ACC112 (cell line): Measurements from ENCODE around the gene CIROP.

Experiments
- H2AFZ ChIP-seq: fragments of 200-600 bp; sonication (generic); one replicate; pipeline ENCODE4 v1.6.0; 2017; ENCODE audit warnings: antibody characterized with exemption, low read length; ENCODE audit not compliant: unreplicated experiment
- H3K27ac ChIP-seq: fragments of 200-600 bp; sonication (generic); 2 replicates; pipeline ENCODE4 v1.5.1; 2014; ENCODE audit warnings: low read depth, mild to moderate bottlenecking, antibody characterized with exemption, low read length, moderate library complexity
- H3K27me3 ChIP-seq: fragments of 200-600 bp; sonication (generic); 2 replicates; pipeline ENCODE4 v1.6.1; 2014; ENCODE audit warnings: mild to moderate bottlenecking, antibody characterized with exemption, low read length, moderate library complexity, mixed read lengths; ENCODE audit not compliant: insufficient read depth
- H3K36me3 ChIP-seq: fragments of 200-600 bp; sonication (generic); 2 replicates; pipeline ENCODE4 v1.6.1; 2016; ENCODE audit warnings: mild to moderate bottlenecking, antibody characterized with exemption, low read length, moderate library complexity, mixed read lengths; ENCODE audit not compliant: insufficient read depth
- H3K4me1 ChIP-seq: fragments of 200-600 bp; sonication (generic); one replicate; pipeline ENCODE4 v1.6.1; 2016; ENCODE audit warnings: low read length, mixed read lengths; ENCODE audit not compliant: insufficient read depth, unreplicated experiment, control insufficient read depth
- H3K4me3 ChIP-seq: fragments of 200-600 bp; sonication (generic); 2 replicates; pipeline ENCODE4 v1.5.1; 2014; ENCODE audit warnings: mild to moderate bottlenecking, low read depth, low read length
- H3K79me2 ChIP-seq: fragments of 200-600 bp; sonication (generic); one replicate; pipeline ENCODE4 v1.6.0; 2016; ENCODE audit warnings: low read length; ENCODE audit not compliant: control insufficient read depth, unreplicated experiment, insufficient read depth

Gene CIROP

DNA sequence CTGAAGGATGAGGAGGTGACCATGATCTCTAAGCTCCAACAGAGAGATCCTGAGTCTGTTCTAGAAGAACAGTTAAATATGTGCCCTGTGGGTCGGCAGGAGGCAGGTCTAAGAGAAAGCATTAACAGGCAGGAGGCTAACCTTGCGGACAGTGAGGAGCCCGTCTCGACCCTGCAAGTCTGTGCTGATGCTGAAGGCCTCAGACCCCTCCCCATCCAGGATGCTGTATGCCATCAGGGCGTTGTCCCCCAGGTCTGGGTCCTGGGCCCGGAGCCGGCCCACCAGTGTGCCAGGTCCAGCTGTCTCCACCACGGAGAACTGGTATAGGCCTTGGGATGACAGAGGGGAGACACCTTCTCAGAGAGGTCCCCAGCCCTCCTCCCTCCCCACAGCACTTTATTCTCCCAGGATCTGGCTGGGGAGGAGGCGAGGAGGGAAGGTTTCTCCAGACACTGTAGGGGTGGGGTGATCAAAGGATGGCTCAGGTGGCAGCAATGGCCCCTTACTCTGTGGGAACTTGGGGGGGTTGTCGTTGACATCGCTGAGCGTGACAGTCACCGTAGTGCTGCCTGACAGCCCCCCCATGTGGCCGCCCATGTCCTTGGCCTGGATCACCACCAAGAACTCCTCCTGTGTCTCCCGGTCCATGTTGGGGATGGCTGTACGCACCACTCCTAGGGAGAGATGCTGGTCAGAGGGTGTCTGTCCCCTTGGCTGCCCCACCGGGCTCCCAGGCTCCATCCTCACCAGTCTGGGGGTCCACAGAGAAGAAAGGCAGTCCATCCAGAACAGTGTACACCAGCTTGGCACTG lies 50.6 kb downstream of the CIROP start:
- H3K36me3 ChIP-seq: no peaks in the 10 kb centered on the region
- no peaks in the 10 kb centered on the region for H3K79me2 ChIP-seq
- no peak overlapping the region for H3K4me3 ChIP-seq
- H2AFZ ChIP-seq: no peak overlapping the region
- peaks cover 8% of the 10 kb centered on the region for H3K4me1 ChIP-seq
- no peak overlapping the region for H3K27ac ChIP-seq
- H3K27me3 ChIP-seq: no peaks in the 10 kb centered on the region

DNA sequence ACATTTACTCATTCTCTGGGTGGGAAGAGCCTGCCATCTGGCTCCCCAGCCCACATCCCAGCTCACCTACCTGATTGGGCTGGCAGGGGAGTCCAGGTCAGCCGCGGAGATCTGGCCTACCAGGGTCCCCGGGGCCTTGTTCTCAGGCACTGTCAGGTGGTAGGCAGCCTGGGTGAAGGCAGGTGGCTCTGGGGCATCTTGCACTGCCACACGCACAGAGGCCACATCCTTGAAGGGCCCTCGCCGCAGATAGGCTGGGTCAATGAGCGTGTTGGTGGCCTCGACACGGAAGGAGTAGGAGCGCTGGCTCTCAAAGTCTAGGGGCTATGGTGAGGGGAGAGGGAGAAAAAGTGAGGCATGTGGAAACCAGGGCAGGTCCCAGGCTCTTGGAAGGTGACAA lies 51.4 kb downstream of the CIROP start:
- H3K27ac ChIP-seq: no peak overlapping the region
- H3K27me3 ChIP-seq: no peaks in the 10 kb centered on the region
- peaks cover 8% of the 10 kb centered on the region for H3K4me1 ChIP-seq
- H3K4me3 ChIP-seq: no peak overlapping the region
- no peaks in the 10 kb centered on the region for H3K79me2 ChIP-seq
- H2AFZ ChIP-seq: no peak overlapping the region
- H3K36me3 ChIP-seq: no peaks in the 10 kb centered on the region

DNA sequence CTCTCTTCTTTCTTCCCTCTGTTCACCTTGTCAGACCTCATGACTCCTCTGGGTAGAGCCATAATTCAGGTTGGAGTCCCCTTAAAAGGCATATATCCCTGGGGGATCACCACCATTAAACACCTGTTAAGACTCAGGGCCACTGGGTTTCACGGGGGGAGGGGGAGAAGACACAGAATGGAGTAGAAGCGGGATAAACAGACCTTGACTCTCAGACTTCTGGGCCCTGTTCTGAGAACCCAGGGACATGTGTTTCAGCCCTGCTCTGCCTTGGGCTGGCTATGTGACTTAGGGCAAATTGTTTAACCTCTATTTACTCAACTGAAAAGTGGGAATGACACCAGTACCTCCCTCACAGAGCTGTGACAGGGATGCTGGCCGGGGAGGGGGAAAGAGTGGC lies 52.1 kb downstream of the CIROP start:
- no peak overlapping the region for H3K27ac ChIP-seq
- no peak overlapping the region for H2AFZ ChIP-seq
- H3K4me3 ChIP-seq: no peak overlapping the region
- H3K27me3 ChIP-seq: no peaks in the 10 kb centered on the region
- H3K36me3 ChIP-seq: no peaks in the 10 kb centered on the region
- no peaks in the 10 kb centered on the region for H3K79me2 ChIP-seq
- H3K4me1 ChIP-seq: peaks cover 8% of the 10 kb centered on the region

DNA sequence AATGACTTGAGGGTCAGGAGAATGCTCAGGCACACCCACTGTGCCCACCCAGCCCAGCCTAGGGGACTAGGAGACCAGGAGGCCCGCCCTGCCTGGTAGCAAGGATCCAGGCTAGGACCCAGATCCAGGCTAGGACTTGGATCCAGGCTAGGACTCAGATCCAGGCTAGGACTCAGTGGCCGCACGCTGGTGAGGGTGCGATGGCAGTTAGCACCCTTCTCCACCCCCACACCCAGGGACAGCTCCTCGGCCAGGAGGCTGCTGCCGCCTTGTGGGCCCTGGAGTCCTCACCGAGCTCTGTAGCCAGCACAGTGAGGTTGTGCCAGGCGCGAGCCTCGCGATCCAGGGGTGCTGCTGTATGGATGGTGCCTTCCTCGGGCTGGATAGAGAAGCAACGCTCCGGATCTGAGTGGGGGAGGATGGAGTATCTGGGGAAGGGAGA lies 52.6 kb downstream of the CIROP start:
- Histone ChIP-seq H3K79me2 (no peaks in the 10 kb centered on the region), H3K27ac (no peak overlapping the region), H3K27me3 (no peaks in the 10 kb centered on the region), H3K4me3 (no peak overlapping the region), H3K4me1 (peaks cover 12% of the 10 kb centered on the region), H2AFZ (no peak overlapping the region), H3K36me3 (no peaks in the 10 kb centered on the region)

DNA sequence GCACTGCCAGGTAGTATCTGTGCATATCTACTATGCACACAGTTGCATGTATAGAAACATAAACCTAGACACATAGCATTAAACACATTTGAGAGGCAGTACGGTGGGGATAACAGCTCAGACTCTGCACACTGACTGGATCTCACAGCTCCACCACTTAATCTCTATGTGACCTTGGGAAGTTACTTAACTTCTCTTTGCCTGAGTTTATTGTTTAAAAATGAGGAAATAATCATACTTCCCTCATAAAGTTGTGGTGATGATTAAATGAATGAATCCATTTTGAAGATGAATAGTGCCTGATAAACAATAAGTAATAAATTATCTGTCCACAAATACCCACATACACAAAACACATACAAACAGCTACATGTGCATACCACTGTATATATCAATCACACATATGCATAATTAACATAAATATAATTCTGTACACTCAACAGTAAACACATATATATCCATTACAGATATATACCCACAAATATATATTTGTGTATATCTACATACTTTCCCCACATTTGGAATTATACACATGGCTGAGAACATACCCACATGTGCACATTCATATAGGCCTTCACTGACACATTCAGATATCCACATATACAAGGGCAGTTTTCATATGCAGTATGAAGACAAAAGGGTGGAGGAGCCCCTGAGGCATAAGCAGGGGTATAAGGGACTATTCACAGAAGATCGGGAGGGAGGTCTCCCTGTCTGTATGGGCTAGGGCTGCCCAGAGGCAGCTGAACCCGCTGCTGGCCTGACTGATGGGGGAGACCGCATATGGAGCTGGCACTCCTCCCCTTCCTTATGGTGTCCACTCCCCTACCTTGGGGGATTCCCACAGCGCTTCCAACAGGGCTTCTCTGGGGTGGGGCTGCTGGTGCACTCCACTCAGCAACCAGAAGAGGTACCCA lies 53.4 kb downstream of the CIROP start:
- Histone ChIP-seq H3K36me3 (no peaks in the 10 kb centered on the region), H3K4me3 (no peak overlapping the region)

More for the DNA sequence above, 53.4 kb downstream of the CIROP start:
- Histone ChIP-seq H3K79me2 (no peaks in the 10 kb centered on the region), H3K27ac (no peak overlapping the region), H2AFZ (no peak overlapping the region), H3K4me1 (peaks cover 9% of the 10 kb centered on the region), H3K27me3 (no peaks in the 10 kb centered on the region)
